Measurements from ENCODE around the gene ADD2.

GRCh38 chr2:70670202-70670601, 97.8 kb downstream of the ADD2 start:
- TF ChIP-seq, protein P1, sequence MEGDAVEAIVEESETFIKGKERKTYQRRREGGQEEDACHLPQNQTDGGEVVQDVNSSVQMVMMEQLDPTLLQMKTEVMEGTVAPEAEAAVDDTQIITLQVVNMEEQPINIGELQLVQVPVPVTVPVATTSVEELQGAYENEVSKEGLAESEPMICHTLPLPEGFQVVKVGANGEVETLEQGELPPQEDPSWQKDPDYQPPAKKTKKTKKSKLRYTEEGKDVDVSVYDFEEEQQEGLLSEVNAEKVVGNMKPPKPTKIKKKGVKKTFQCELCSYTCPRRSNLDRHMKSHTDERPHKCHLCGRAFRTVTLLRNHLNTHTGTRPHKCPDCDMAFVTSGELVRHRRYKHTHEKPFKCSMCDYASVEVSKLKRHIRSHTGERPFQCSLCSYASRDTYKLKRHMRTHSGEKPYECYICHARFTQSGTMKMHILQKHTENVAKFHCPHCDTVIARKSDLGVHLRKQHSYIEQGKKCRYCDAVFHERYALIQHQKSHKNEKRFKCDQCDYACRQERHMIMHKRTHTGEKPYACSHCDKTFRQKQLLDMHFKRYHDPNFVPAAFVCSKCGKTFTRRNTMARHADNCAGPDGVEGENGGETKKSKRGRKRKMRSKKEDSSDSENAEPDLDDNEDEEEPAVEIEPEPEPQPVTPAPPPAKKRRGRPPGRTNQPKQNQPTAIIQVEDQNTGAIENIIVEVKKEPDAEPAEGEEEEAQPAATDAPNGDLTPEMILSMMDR (IDR thresholded peaks at IDR 0.05): no peak
- no peak for TF ChIP-seq POLR2A (IDR thresholded peaks at IDR 0.05)
